Astrocyte (in vitro differentiated cells and primary cell): ENCODE results near the gene DMKN.

Source experiments
- EZH2 ChIP-seq: IDR thresholded peaks from 2 replicates; pipeline ENCODE4 v1.6.1; 2012; ENCODE audit warnings: mild to moderate bottlenecking, low read length, inconsistent platforms; ENCODE audit not compliant: insufficient read depth
- TF ChIP-seq, protein P1 (sequence below): IDR thresholded peaks from 2 replicates; pipeline ENCODE4 v1.5.1; 2011; ENCODE audit warnings: low read depth, mild to moderate bottlenecking, inconsistent platforms, low read length, moderate library complexity; ENCODE audit not compliant: insufficient read depth

DNA sequence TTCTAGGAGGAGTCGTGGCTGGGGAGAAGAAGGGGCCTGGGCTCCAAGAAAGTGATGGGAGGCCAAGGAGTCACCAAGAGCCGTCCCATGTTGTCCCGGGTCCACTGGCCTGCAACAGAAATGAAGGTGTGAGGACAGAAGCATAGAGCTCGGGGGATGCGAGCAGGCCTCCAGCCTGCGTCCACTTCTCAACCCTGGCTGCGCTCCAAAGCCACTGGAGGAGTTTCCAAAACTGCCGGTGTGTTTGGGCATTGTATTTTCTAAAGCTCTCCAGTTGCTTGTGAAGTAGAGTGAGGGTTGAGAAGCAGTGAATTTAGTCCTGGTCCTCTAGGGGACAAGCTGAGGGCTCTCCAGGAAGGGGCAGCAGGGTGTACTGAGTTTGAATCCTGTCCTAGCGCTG is 52.4 kb downstream of the DMKN start:
- TF ChIP-seq, protein P1, sequence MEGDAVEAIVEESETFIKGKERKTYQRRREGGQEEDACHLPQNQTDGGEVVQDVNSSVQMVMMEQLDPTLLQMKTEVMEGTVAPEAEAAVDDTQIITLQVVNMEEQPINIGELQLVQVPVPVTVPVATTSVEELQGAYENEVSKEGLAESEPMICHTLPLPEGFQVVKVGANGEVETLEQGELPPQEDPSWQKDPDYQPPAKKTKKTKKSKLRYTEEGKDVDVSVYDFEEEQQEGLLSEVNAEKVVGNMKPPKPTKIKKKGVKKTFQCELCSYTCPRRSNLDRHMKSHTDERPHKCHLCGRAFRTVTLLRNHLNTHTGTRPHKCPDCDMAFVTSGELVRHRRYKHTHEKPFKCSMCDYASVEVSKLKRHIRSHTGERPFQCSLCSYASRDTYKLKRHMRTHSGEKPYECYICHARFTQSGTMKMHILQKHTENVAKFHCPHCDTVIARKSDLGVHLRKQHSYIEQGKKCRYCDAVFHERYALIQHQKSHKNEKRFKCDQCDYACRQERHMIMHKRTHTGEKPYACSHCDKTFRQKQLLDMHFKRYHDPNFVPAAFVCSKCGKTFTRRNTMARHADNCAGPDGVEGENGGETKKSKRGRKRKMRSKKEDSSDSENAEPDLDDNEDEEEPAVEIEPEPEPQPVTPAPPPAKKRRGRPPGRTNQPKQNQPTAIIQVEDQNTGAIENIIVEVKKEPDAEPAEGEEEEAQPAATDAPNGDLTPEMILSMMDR = no peak
- TF ChIP-seq EZH2 = no peak
